HAP-1 (cell line): ENCODE results near the gene MTERF4.

Experiments
- DNase-seq, 2 experiments: peaks; one replicate each; pipeline ENCODE4 v3.0.0-alpha.2; 2016 to 2020; ENCODE audit warnings: low spot score in 2 of 2
- H3K27me3 ChIP-seq: fragments of 250-450 bp; sonication (Bioruptor Pico); 2 replicates; pipeline ENCODE4 v1.5.1; 2020; ENCODE audit warnings: low read depth, mild to moderate bottlenecking, moderate library complexity
- H3K36me3 ChIP-seq: fragments of 250-450 bp; sonication (Bioruptor Pico); replicated peaks from 2 replicates; pipeline ENCODE4 v1.5.1; 2020; ENCODE audit warnings: mild to moderate bottlenecking
- H3K4me1 ChIP-seq: fragments of 250-450 bp; sonication (Bioruptor Pico); 2 replicates; pipeline ENCODE4 v1.5.1; 2020; ENCODE audit warnings: mild to moderate bottlenecking
- H3K4me3 ChIP-seq: fragments of 250-450 bp; sonication (Bioruptor Pico); 2 replicates; pipeline ENCODE4 v1.5.1; 2020; ENCODE audit warnings: mild to moderate bottlenecking, moderate library complexity
- H3K9me3 ChIP-seq: fragments of 250-450 bp; sonication (Bioruptor Pico); 2 replicates; pipeline ENCODE4 v1.5.1; 2020; ENCODE audit warnings: mild to moderate bottlenecking, moderate library complexity
- in situ Hi-C: fragments of 300-500 bp; cut with MboI; formaldehyde crosslinking; loops from 3 replicates; pipeline ENCODE4 v1.14.3; 2020; ENCODE audit warnings: low sequenced_read_pairs, inconsistent platforms, mixed read lengths

Gene MTERF4

DNA sequence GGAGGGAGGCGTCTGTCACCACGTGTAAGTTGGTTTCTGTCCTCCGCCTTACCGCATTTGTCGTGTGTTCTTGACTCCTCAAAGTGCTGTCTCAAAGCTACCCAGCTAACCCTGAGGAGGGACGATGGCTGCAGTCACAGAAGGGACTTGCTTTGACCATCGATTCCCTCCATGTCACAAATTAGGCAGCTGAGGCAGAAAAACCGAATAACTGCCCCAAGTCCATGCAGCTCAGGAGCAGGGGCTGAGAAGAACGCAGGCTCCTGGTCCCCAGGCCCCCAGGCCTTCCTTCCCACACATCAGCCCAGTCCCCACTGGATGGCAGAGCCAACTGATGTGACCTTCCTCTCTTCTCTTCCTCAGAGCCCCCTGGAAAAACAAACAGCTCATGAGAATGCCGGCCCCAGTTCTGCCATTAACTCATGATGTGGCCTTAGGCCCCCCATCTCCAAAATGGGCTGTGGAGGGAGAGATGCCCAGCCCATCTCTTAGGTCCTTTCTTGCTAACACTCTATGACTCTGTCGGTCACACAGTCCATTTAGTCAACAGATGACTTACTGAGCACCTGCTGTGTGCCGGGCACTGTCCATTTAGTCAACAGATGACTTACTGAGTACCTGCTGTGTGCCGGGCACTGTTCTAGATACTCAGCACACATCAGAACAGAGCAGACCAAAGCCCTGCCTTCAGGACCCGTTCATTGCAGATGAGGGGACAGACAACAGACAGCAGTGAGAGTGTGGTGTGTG lies 19.6 kb downstream of the MTERF4 start:
- peaks cover 10% of the 10 kb centered on the region for H3K36me3 ChIP-seq
- no peak overlapping the region for H3K4me3 ChIP-seq
- no peak for DNase-seq
- no peaks in the 10 kb centered on the region for H3K27me3 ChIP-seq
- H3K9me3 ChIP-seq, result no peaks in the 10 kb centered on the region
- H3K4me1 ChIP-seq, result no peaks in the 10 kb centered on the region
- in situ Hi-C loops, result no loop called here

DNA sequence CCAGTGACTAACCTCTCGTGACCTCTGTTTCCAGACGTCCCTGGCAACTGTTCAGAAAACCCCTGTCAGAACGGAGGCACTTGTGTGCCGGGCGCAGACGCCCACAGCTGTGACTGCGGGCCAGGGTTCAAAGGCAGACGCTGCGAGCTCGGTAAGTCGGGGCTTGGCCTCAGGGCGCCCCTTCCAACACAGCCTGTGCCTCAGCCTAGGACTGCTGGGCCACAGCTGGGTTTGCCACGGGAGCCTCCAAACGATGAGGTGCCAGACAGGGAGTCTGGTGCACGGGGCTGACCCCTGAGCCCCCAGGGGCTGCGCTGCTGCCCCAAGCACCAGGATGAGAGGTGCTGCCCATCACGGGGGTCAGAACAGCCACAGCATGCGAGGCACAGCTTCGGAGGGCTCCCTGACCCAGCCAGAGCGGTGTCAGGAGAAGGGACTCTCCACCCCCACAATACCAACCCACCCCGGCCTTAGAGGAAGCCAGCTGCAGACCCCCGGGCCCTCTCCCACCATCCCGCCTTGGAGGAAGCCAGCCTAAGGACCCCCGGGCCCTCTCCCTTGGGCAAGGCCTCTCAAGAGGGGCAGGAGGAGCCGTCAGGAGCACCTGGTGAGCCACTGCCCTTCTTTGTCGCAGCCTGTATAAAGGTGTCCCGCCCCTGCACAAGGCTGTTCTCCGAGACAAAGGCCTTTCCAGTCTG lies 20.3 kb downstream of the MTERF4 start:
- Histone ChIP-seq H3K4me1 (no peaks in the 10 kb centered on the region), H3K27me3 (no peaks in the 10 kb centered on the region), H3K9me3 (no peaks in the 10 kb centered on the region), H3K36me3 (peaks cover 6% of the 10 kb centered on the region), H3K4me3 (no peak overlapping the region)
- DNase-seq, result no peak
- in situ Hi-C loops, result no loop called here

DNA sequence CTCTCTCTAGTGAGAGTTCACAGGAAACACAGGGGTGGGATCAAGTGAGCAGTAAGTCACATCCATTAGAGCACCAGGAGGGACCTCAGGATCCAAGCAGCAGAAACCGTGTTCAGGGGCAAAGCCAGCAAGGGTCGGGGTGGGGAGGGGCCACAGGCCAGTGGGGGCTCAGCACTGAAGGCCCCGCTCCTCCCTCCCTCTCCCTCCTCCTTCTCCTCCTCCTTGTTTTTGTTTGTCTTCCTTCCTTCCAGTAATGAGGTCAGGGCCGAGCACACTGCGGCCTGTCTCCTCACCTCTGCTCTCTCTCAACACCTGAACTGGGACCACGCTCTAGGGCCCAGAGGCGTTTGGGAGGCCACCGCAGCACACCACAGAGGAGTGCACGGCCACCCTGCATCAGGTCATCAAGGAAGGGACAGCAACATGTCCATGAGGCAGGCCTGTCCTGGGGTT lies 20.9 kb downstream of the MTERF4 start:
- DNase-seq, result no peak
- in situ Hi-C loops, result no loop called here
- H3K4me3 ChIP-seq, result no peak overlapping the region
- H3K27me3 ChIP-seq, result no peaks in the 10 kb centered on the region
- H3K9me3 ChIP-seq, result no peaks in the 10 kb centered on the region
- 0 out of 2 replicates have a peak, but pooled peaks cover under 1% of the 10 kb centered on the region for H3K36me3 ChIP-seq
- no peaks in the 10 kb centered on the region for H3K4me1 ChIP-seq

DNA sequence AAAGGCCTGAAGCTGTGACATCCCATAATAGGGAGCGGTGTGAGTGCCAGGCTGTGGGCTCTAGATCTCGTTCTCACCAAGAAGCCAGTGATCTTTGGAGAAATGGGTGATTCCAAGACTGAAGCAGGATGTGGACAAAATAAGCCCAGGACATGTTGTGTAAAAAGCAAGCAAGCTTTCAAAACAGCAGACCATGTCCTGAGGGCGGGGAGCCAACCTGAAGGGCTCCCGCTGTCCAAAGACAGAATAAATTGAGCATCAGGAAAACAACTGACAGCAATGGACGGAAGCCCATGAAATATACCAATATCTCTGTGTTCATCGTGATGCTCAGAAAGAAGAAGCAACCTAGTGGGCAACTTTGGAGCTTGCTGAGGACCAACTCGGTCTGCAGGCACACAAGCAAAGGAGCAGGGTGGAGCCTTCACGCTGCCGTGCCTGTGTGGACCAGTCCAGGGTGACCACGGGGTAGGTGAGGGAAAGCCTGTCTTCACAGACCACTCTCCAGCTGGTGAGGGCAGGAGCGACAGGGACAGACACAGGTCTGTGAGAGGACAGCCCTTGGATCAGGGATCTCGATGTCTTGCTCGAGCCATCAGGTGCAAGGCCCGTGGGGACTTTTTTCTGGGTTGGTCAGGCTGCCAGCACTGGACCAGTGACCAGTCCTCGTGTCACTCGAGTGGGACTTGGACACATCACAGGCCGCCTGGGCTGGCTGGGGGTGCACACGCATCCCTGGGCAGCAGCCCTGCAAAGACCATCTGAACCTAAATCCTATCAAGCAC lies 21.5 kb downstream of the MTERF4 start:
- DNase-seq, result no peak
- Histone ChIP-seq H3K4me1 (no peaks in the 10 kb centered on the region), H3K36me3 (no peaks in the 10 kb centered on the region), H3K9me3 (no peaks in the 10 kb centered on the region), H3K4me3 (no peak overlapping the region), H3K27me3 (no peaks in the 10 kb centered on the region)
- in situ Hi-C loops, result no loop called here

DNA sequence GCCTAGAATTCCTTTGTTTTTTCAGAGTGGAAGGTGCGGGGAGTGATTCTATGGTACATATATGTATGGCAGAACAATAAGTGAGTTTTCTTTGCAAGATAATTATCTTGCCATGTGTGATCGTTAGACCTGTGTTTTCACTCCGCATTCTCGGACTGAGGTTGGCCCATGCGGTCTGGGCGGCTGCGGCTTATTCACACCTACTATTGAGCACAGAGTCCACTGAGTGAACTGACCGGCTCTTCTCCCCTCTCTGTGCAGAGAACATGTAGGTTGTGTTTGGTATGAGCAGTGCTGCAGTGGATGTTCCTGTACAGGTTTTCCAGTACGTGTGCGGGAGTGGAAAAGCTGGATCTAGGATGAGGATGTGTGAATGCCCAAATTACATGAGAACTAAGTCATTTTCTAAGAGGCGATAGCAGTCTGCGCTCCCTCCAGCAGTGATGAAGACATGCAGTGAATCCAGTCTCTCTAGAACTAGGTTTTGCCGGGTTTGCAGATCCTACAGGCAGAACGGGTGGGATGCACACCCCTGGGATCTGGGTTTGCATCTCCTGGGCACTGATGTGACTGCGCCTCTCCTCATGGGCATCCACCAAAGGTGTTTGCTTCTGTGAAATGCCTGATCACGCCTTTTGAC lies 27.1 kb downstream of the MTERF4 start:
- Histone ChIP-seq H3K9me3 (no peaks in the 10 kb centered on the region), H3K4me3 (no peak overlapping the region), H3K36me3 (no peaks in the 10 kb centered on the region), H3K4me1 (no peaks in the 10 kb centered on the region), H3K27me3 (no peaks in the 10 kb centered on the region; the same call in 1 of the 2 replicates)
- no peak for DNase-seq
- in situ Hi-C loops, result no loop called here

DNA sequence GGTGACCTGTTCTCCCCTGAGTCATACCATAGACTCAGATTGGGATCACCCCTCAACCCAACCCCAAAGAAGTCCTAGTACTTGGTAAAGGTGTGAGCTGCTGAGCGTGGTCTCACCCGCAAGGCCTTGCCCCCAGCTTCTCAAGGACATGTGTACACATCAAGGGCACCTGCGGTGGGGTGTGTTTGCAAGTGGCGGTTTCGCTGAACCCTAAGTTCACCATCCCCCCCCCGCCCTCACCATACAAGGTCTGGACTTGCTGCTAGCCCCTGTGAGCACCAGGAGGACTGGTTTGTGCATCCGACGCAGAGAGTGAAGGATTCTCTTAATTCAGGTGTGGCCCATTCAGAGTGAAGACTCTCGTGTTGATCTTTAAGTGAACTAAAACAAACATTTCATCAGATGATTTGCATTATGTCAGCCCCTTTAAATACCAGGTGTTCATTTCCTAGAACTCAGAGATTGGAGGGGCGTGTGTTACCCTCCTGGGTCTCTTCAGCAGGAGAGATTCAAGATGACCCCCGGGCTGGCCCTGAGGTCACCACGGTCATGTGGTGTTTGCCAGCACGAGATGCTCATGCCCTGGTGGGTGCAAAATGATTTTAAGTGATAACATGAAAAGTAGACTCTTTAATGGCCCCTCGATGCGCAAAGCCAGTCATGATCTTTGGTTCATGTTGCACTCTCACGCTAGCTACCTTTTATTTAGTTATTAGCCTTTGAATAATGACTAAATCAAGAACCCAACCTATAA lies 27.8 kb downstream of the MTERF4 start:
- in situ Hi-C loops, result no loop called here

DNA sequence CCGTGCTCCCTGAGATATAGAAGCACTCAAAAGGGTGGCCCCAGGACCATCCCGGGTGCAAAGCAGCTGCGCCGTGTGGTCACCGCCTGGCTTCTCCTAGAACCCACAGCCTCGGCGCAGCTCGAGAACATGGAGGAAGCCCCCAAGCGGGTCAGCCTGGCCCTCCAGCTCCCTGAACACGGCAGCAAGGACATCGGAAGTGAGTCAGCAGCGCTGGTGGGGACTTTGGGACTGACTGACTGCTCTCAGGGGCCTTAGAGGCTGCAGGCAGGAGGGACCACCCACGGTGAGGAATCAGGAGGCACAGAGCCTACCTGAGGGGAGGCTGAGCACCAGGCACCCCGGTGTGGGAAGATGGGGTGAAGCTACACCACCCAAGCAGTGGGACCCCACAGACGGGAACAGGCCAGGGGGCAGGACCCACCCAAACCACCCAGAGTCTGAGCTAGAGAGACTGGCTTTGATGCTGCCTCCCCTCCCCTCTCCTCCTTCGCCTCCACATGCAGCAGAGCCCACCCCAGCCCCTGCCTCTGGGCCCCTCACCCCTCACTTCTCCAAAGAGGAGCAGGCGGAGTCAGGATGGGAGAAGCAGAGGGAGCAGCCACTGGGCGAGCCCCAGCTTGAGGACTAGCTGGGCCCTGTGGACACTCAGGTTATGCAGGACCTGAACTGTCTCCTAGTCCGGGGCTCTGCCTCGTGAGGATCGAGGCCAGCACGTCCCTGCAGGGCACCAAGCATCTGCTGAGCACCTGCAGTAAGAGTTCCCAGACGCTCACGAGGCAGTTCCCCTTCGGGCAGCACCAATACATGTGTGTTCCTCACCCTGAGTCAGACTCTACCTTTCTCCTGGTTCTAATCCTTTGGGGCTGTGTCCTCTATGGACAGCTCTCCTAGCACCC lies 28.7 kb downstream of the MTERF4 start:
- in situ Hi-C loops, result no loop called here

More for the DNA sequence above, 27.8 kb downstream of the MTERF4 start:
- H3K4me1 ChIP-seq, result no peaks in the 10 kb centered on the region
- no peak for DNase-seq
- H3K4me3 ChIP-seq, result no peak overlapping the region
- H3K36me3 ChIP-seq, result no peaks in the 10 kb centered on the region
- H3K9me3 ChIP-seq, result no peaks in the 10 kb centered on the region
- no peaks in the 10 kb centered on the region; the same call in 1 of the 2 replicates for H3K27me3 ChIP-seq

DNA sequence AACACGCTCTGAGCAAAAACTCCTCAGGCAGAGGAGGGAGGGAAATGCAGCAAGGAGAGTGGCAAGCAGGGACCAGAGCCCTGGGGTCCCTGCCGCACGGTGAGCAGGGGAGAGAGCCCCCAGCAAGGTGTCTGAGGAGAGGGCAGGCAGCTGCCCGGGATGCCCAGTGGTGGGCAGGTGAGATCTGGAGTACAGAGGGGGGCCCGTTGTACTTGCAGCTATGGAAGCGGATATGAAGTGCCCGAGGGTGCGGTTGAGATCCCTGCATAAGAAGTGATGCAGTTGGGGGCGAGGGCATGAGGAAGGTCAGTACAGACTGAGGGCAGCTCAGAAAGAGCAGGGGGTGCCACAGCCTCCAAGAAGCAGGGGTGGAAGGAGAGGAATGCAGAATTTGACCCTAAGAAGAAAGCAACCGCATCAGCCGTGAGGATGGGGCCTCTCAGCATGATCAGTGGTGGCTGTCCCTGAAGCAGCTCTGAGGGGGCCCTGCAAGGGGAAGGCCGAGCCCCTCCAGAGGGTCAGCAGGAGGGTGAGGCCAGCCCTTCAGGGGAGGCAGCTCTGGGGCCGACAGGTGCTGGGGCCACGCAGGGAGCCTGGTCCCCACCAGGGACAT lies 29.4 kb downstream of the MTERF4 start:
- H3K36me3 ChIP-seq, result no peaks in the 10 kb centered on the region
- DNase-seq, result no peak
- H3K9me3 ChIP-seq, result no peaks in the 10 kb centered on the region
- H3K4me3 ChIP-seq, result no peak overlapping the region
- peaks cover 7% of the 10 kb centered on the region; the same call in 1 of the 2 replicates for H3K27me3 ChIP-seq
- in situ Hi-C loops, result no loop called here
- H3K4me1 ChIP-seq, result no peaks in the 10 kb centered on the region

More for the DNA sequence above, 28.7 kb downstream of the MTERF4 start:
- DNase-seq, result no peak
- H3K4me3 ChIP-seq, result no peak overlapping the region
- H3K9me3 ChIP-seq, result no peaks in the 10 kb centered on the region
- peaks cover 4% of the 10 kb centered on the region; the same call in 1 of the 2 replicates for H3K27me3 ChIP-seq
- H3K4me1 ChIP-seq, result no peaks in the 10 kb centered on the region
- H3K36me3 ChIP-seq, result no peaks in the 10 kb centered on the region

DNA sequence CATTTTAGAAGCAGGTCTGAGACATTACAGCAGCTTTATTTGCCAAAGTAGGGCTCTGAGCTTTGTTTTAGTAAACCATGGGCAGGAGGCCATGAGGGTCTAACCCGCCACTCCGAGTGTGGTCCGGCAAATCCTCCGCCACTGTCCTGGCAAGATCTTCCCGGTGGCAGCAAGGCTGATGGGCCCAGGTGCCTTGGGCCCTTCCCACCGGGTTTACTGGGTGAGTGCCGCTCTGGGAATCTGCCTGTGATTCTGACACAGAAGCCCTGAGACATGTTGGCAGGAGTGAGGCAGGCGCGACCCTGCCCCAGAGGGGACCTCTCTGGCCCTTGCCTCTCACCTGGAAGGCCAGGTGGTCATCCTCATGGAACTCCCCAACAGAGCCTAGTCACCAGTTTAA lies 29.9 kb downstream of the MTERF4 start:
- peaks cover 7% of the 10 kb centered on the region; the same call in 1 of the 2 replicates for H3K27me3 ChIP-seq
- no peak for DNase-seq
- in situ Hi-C loops, result no loop called here

DNA sequence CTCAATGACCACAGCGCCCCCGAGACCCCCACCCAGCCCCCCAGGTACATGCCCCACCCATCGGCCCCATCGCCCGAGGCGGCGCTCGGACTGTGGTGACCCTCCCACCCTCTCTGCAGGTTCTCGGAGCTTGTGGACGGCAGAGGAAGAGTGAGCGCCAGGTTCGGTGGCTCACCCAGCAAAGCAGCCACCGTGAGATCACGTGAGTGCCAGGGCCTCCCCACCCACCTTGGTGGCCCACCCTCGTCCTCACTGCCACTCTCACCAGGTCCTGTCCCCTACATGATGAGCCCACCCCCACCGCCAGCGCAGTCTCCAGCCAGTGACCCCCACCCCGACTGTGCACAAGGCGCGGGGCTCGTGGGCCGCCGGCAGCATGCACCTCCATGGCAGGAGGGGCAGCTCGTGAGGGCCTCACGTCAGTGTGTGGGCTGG lies 30.4 kb downstream of the MTERF4 start:
- Histone ChIP-seq H3K27me3 (peaks cover 7% of the 10 kb centered on the region; the same call in 1 of the 2 replicates), H3K9me3 (no peaks in the 10 kb centered on the region), H3K4me1 (no peaks in the 10 kb centered on the region), H3K36me3 (no peaks in the 10 kb centered on the region), H3K4me3 (no peak overlapping the region)
- in situ Hi-C loops, result no loop called here
- DNase-seq, result no peak

More for the DNA sequence above, 29.9 kb downstream of the MTERF4 start:
- Histone ChIP-seq H3K4me1 (no peaks in the 10 kb centered on the region), H3K36me3 (no peaks in the 10 kb centered on the region), H3K4me3 (no peak overlapping the region), H3K9me3 (no peaks in the 10 kb centered on the region)

DNA sequence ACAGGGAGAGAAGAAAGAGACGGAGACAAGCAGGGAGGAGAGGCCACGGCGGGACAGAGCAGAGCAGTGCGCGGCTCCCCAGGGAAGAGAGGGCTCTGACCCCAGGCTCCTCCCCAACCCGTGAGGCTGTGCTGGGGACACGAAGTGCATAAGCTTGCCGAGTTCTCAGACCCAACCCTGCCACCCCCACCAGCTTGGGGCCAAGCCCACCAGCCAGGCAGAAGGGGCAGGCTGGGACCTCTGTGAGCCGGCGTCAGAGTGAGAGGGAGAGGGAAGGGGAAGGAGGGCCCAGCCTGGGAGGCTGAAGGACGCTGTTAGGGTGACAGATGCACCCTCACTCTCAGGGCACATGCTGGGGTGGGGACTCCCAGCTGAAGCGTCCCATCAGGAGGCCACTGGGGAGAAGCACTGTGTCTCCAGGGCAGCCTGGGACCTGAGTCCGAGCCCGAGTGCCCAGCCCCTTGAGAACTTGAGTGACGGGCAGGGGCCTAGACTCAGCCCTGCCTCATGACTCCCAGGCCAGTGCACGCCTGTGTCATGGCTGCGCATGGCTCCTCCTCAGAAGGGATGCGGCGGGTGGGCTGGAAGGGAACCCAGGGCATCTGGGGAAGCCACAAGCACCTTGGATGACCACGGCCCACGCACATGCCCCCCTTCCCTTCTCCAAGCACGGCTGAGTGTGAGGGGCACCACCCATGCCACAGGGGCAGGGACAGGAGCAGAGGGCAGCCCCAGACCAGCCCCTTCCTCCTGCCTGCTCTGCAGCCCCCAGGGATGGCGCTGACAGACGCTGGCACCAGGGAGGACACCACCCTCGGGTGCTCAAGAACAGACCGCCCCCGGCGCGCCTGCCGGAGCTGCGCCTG lies 31.0 kb downstream of the MTERF4 start:
- Histone ChIP-seq H3K27me3 (peaks cover 7% of the 10 kb centered on the region; the same call in 1 of the 2 replicates), H3K9me3 (no peaks in the 10 kb centered on the region), H3K4me3 (no peak overlapping the region), H3K36me3 (no peaks in the 10 kb centered on the region), H3K4me1 (no peaks in the 10 kb centered on the region)
- DNase-seq, result no peak
- in situ Hi-C loops, result no loop called here
